ENCODE results near the gene RASSF7.

RASSF7 gene

GRCh38 chr11:577611-577894 is 16.8 kb downstream of the RASSF7 start:
- Mint-ChIP-seq H3K36me3 (peaks cover 61% of the 10 kb centered on the region), H3K27ac (peak overlapping the region; percentile 84), H3K4me3 (peak overlapping the region; percentile 82), H3K4me1 (peaks cover 60% of the 10 kb centered on the region), H3K9me3 (no peaks in the 10 kb centered on the region)
- no peak for DNase-seq (ENCODE audit: low spot score in 2 of 2)
- no peak for ATAC-seq

- Mint-ChIP-seq H3K27ac (peak overlapping the region; percentile 45), H3K9me3 (no peaks in the 10 kb centered on the region), H3K36me3 (peaks cover 70% of the 10 kb centered on the region), H3K4me3 (peak overlapping the region; percentile 82), H3K4me1 (peaks cover 60% of the 10 kb centered on the region)
- ATAC-seq = no peak
- DNase-seq (ENCODE audit: low spot score in 2 of 2) = no peak
Measured at GRCh38 chr11:578276-579035, 17.7 kb downstream of the RASSF7 start.

DNA sequence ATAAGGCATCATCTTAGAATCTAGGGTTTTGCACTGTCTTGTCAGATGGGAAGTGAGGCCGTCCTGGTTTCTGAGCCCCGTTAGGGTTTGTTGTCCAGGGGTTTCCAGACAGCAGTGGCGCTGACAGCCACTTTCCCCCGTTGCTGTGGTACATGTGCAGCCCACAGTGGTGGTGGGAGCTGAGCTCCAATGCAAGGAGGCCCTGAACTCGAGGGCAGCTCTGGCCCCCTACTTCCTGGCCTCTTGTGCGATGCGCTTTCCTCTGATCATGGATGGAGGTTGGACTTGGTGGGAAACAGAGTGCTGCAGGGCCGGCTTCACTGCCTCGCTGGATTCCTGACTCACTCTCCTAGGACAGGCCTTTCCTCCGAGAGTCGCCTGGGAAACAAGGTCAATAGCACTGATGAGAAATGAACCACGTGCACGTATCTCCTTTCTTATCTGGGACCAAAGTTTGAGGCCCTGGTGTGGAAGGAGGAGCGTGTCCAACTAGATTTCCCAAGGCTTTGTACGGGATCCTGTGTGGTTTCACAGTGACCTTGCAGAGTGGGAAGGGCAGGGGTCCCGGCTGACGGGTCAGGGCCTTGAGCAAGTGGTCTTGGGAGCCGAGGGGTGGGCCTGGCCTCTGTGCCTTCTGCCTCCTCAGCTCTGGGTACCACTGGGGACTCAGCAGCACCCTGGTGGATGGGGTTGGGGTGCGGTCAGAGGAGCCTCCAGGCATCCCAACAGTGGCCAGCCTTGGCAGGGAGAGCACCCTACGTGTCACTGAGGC is 19.2 kb downstream of the RASSF7 start:
- H3K4me1 Mint-ChIP-seq = peaks cover 49% of the 10 kb centered on the region
- ATAC-seq = no peak
- no peak for DNase-seq (ENCODE audit: low spot score in 2 of 2)
- H3K4me3 Mint-ChIP-seq = peak overlapping the region; percentile 82
- no peaks in the 10 kb centered on the region for H3K9me3 Mint-ChIP-seq
- peak overlapping the region; percentile 40 for H3K27ac Mint-ChIP-seq
- peaks cover 86% of the 10 kb centered on the region for H3K36me3 Mint-ChIP-seq

GRCh38 chr11:581342-581741 is 20.6 kb downstream of the RASSF7 start:
- DNase-seq (ENCODE audit: low spot score in 2 of 2) = no peak
- H3K27ac Mint-ChIP-seq = peak overlapping the region; percentile 83

GRCh38 chr11:581752-582151 is 21.0 kb downstream of the RASSF7 start:
- H3K9me3 Mint-ChIP-seq = no peaks in the 10 kb centered on the region
- DNase-seq (ENCODE audit: low spot score in 2 of 2) (no peak), ATAC-seq (no peak)
- H3K36me3 Mint-ChIP-seq = peaks cover 85% of the 10 kb centered on the region
- H3K4me1 Mint-ChIP-seq = peaks cover 54% of the 10 kb centered on the region
- H3K27ac Mint-ChIP-seq = peak overlapping the region; percentile 83
- H3K4me3 Mint-ChIP-seq = no peak overlapping the region

More at GRCh38 chr11:581342-581741, 20.6 kb downstream of the RASSF7 start:
- Mint-ChIP-seq H3K4me3 (no peak overlapping the region), H3K9me3 (no peaks in the 10 kb centered on the region), H3K4me1 (peaks cover 50% of the 10 kb centered on the region), H3K36me3 (peaks cover 83% of the 10 kb centered on the region)
- ATAC-seq = no peak

DNA sequence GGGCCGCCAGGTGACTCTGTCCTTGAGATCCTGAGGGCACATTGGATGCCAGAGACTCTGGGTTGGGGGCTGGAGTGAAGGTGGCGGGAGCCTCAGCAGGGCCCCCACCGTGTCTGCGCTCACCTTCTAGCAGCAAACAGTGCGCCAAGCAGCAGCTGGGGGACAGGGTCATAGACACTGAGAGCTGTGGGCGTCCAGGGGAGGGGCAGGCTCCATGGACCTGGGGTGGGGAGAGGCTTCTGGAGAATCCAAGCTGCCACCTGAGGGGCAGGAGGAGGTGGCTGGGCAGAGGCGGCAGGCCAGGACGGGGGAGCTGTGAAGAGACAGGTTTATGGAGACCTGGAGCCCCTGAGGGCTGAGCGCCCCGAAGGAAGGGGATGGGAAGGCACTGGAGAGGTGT is 23.5 kb downstream of the RASSF7 start:
- DNase-seq (ENCODE audit: low spot score in 2 of 2) = no peak
- H3K4me1 Mint-ChIP-seq = peaks cover 52% of the 10 kb centered on the region
- peaks cover 86% of the 10 kb centered on the region for H3K36me3 Mint-ChIP-seq
- H3K4me3 Mint-ChIP-seq = no peak overlapping the region
- H3K9me3 Mint-ChIP-seq = no peaks in the 10 kb centered on the region
- peak overlapping the region; percentile 52 for H3K27ac Mint-ChIP-seq
- ATAC-seq = no peak

- peak overlapping the region; percentile 76 for H3K4me3 Mint-ChIP-seq
- DNase-seq (ENCODE audit: low spot score in 2 of 2) = no peak
- peak overlapping the region; percentile 94 for H3K27ac Mint-ChIP-seq
- peaks cover 92% of the 10 kb centered on the region for H3K36me3 Mint-ChIP-seq
- H3K9me3 Mint-ChIP-seq = no peaks in the 10 kb centered on the region
- no peak for ATAC-seq
- peaks cover 39% of the 10 kb centered on the region for H3K4me1 Mint-ChIP-seq
Measured at GRCh38 chr11:586376-587316, 25.9 kb downstream of the RASSF7 start.

GRCh38 chr11:587546-587945 is 26.8 kb downstream of the RASSF7 start:
- H3K9me3 Mint-ChIP-seq = no peaks in the 10 kb centered on the region
- ATAC-seq (peak; percentile 44), DNase-seq (ENCODE audit: low spot score in 2 of 2) (no peak)
- peak overlapping the region; percentile 94 for H3K27ac Mint-ChIP-seq
- peaks cover 92% of the 10 kb centered on the region for H3K36me3 Mint-ChIP-seq
- H3K4me3 Mint-ChIP-seq = peak overlapping the region; percentile 76
- H3K4me1 Mint-ChIP-seq = peaks cover 35% of the 10 kb centered on the region

DNA sequence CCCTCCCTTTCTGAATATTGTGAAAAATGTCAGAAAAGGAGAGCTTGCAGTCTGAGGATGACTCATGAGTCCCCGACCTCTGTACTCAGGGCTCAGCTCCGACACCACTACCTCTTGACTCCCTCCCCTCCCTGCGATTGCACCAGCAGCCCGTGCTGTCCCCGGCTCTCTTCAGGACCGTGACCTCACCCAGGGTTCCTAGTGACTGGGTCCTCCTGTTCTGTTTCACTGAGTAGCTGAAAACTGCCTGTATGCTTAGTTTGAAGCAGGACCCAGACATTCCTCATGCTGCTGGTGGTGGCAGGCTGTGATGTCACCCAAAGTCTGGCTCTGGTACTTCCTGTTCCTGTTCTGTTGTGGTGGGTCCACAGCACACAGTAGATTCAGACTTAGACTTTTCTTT is 27.2 kb downstream of the RASSF7 start:
- Mint-ChIP-seq H3K4me3 (peak overlapping the region; percentile 76), H3K9me3 (no peaks in the 10 kb centered on the region), H3K36me3 (peaks cover 92% of the 10 kb centered on the region), H3K4me1 (peaks cover 36% of the 10 kb centered on the region), H3K27ac (peak overlapping the region; percentile 94)
- DNase-seq (ENCODE audit: low spot score in 2 of 2) (peak in 1 of 2 donors; percentile 77), ATAC-seq (peak; percentile 98)

DNA sequence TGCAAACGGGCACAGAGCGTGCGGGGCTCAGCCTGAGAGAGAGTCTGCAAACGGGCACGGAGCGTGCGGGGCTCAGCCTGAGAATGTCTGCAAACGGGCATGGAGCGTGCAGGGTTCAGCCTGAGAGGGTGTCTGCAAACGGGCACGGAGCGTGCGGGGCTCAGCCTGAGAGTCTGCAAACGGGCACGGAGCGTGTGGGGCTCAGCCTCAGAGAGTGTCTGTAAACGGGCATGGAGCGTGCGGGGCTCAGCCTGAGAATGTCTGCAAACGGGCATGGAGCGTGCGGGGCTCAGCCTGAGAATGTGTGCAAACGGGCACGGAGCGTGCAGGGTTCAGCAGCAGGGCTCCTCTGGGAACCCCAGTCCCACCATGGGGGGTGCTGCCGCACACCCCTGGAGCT is 29.0 kb downstream of the RASSF7 start:
- Mint-ChIP-seq H3K4me1 (peaks cover 48% of the 10 kb centered on the region), H3K27ac (peak overlapping the region; percentile 63), H3K4me3 (no peak overlapping the region), H3K9me3 (no peaks in the 10 kb centered on the region), H3K36me3 (peaks cover 92% of the 10 kb centered on the region)
- DNase-seq (ENCODE audit: low spot score in 2 of 2) (no peak), ATAC-seq (no peak)

GRCh38 chr11:590997-591396 is 30.2 kb downstream of the RASSF7 start:
- Mint-ChIP-seq H3K4me3 (no peak overlapping the region), H3K4me1 (peaks cover 48% of the 10 kb centered on the region), H3K27ac (no peak overlapping the region), H3K36me3 (peaks cover 98% of the 10 kb centered on the region), H3K9me3 (no peaks in the 10 kb centered on the region)
- ATAC-seq = no peak
- DNase-seq (ENCODE audit: low spot score in 2 of 2) = no peak

- no peak overlapping the region for H3K4me3 Mint-ChIP-seq
- peaks cover 99% of the 10 kb centered on the region for H3K36me3 Mint-ChIP-seq
- H3K9me3 Mint-ChIP-seq = no peaks in the 10 kb centered on the region
- H3K27ac Mint-ChIP-seq = peak overlapping the region; percentile 37
- ATAC-seq (no peak), DNase-seq (ENCODE audit: low spot score in 2 of 2) (no peak)
- H3K4me1 Mint-ChIP-seq = peaks cover 46% of the 10 kb centered on the region
Measured at GRCh38 chr11:592501-592900, 31.7 kb downstream of the RASSF7 start.

- Mint-ChIP-seq H3K4me3 (no peak overlapping the region), H3K4me1 (peaks cover 42% of the 10 kb centered on the region), H3K27ac (peak overlapping the region; percentile 37), H3K9me3 (no peaks in the 10 kb centered on the region), H3K36me3 (peaks cover 95% of the 10 kb centered on the region)
- no peak for DNase-seq (ENCODE audit: low spot score in 2 of 2)
- no peak for ATAC-seq
Measured at GRCh38 chr11:592918-593317, 32.1 kb downstream of the RASSF7 start.

DNA sequence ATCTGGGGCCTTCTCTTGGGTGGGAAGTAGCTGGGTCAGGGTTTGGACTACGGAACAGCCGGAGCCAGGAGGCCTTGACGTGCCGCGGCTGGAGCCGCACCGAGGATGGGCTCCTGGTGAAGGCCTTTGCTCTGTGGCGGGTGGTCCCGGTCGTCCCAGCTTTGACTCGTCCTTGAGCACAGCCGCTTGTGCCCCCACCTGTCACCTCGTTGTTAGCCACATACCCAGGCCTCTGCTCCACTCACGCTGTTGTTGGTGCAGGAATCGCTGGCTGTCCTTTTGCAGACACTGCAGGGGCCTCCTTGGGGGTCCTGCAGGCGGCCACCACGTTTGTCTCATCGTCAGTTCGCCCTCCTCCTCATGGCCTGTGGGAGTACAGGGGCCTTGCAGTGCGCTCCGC is 32.6 kb downstream of the RASSF7 start:
- H3K4me3 Mint-ChIP-seq = no peak overlapping the region
- H3K36me3 Mint-ChIP-seq = peaks cover 95% of the 10 kb centered on the region
- H3K9me3 Mint-ChIP-seq = no peaks in the 10 kb centered on the region
- H3K27ac Mint-ChIP-seq = peak overlapping the region; percentile 63
- ATAC-seq (no peak), DNase-seq (ENCODE audit: low spot score in 2 of 2) (no peak)
- H3K4me1 Mint-ChIP-seq = peaks cover 39% of the 10 kb centered on the region

DNA sequence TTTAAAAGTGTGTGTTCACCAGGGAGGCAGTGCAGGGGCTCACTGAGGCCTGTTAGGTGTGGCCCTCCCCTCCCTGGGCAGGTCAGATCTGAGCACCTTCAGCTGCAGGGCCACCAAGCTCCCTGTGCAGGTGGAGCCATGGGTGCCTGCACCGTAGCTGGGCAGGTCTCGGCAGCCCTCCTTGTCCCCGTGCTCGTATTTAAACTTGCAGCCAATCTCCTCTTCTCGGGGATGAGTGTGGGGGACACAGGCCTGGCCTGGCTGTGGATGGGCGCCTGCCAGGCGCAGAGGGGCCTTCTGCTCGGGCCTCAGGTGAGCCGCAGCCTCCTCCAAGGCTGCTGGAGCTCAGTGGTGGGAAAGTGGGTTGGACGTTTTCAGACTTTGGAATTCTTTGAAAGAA is 34.6 kb downstream of the RASSF7 start:
- Mint-ChIP-seq H3K9me3 (no peaks in the 10 kb centered on the region), H3K27ac (no peak overlapping the region), H3K36me3 (peaks cover 95% of the 10 kb centered on the region), H3K4me3 (no peak overlapping the region), H3K4me1 (peaks cover 28% of the 10 kb centered on the region)
- DNase-seq (ENCODE audit: low spot score in 2 of 2) = no peak
- no peak for ATAC-seq
